Upper lobe of left lung (tissue), 6 donors: ENCODE results near the gene NFIB. TPM values are rescaled to one million over a fixed set of nuclear protein-coding genes. Genes with fewer than 3 reads are reported as not detected.

ENCODE experiments used
- ATAC-seq, 2 donors: fragments of 200-7000 bp; cut with Tn5 transposase; one replicate each; pipeline ENCODE4 v1.9.1; 2022; ENCODE audit warnings: mild to moderate bottlenecking in 2 of 2, moderate library complexity in 2 of 2; ENCODE audit not compliant: low FRiP score in 2 of 2
- DNase-seq, 2 donors: peaks; one replicate each; pipeline ENCODE4 v3.0.0-alpha.2; 2019 to 2020
- H3K27ac ChIP-seq, 4 donors: fragments of 200-600 bp; sonication (generic); one replicate each; pipeline ENCODE4 v1.5.1; 2016 to 2019
- H3K27me3 ChIP-seq, 4 donors: fragments of 200-600 bp; sonication (generic); one replicate each; pipeline ENCODE4 v1.5.1; 2017 to 2019
- H3K36me3 ChIP-seq, 4 donors: fragments of 200-600 bp; sonication (generic); one replicate each; pipeline ENCODE4 v1.5.1; 2016 to 2019
- H3K4me1 ChIP-seq, 4 donors: fragments of 200-600 bp; sonication (generic); one replicate each; pipeline ENCODE4 v1.5.1; 2018 to 2019
- H3K4me3 ChIP-seq, 4 donors: fragments of 200-600 bp; sonication (generic); one replicate each; pipeline ENCODE4 v1.5.1; 2017 to 2019; ENCODE audit warnings: mild to moderate bottlenecking in 2 of 4, moderate library complexity in 1 of 4
- H3K9me3 ChIP-seq, 4 donors: fragments of 200-600 bp; sonication (generic); one replicate each; pipeline ENCODE4 v1.5.1; 2018 to 2019
- CTCF ChIP-seq, 6 experiments: fragments of 450-650 bp in 4 of 6; fragments of 200-600 bp in 2 of 6; sonication (generic) in 2 of 6; IDR thresholded peaks; one replicate each; pipeline ENCODE4 v1.5.1; 2016 to 2019; ENCODE audit warnings: antibody characterized with exemption in 6 of 6
- EP300 ChIP-seq, 4 donors: sonication (generic); formaldehyde crosslinking; IDR thresholded peaks; one replicate each; pipeline ENCODE4 v1.5.1; 2017; ENCODE audit warnings: antibody characterized with exemption in 4 of 4, control low read depth in 2 of 4
- POLR2A ChIP-seq, 4 donors: fragments of 450-650 bp; IDR thresholded peaks; one replicate each; pipeline ENCODE4 v1.5.1; 2016 to 2017; ENCODE audit warnings: antibody characterized with exemption in 4 of 4, mild to moderate bottlenecking in 2 of 4
- POLR2AphosphoS5 ChIP-seq, 2 donors: sonication (generic); formaldehyde crosslinking; IDR thresholded peaks; one replicate each; pipeline ENCODE4 v1.5.1; 2017; ENCODE audit warnings: antibody characterized with exemption in 2 of 2
- WGBS, 2 donors: methylation state at CpG; one replicate each; pipeline ENCODE4 v1.1.5; 2017 to 2018; 5-methylcytosine and 5-hydroxymethylcytosine counted together
- total RNA-seq, 6 donors: library from RNA; depleted of rRNA in 4 of 6; stranded (reverse); fragments of >200 nt in 4 of 6; gene quantifications; one replicate each; pipeline versions ENCODE4 v1.1.0 to v1.2.1, GENCODE V29; 2016 to 2021
- donor health status: DM: no; HTN: no; CAD: no; lungs with moderate emphysema.
- donor health status: DM: no; HTN: yes; CAD: no; lungs with severe emphysema.

NFIB gene
- total RNA-seq, 6 donors from 2014 or later: 33.9 to 109 (median 67.5) TPM

GRCh38 chr9:14273696-14274121 is 40.2 kb downstream of the NFIB start:
- Histone ChIP-seq H3K27me3 (no peaks in the 10 kb centered on the region), H3K4me3 (peak overlapping the region in 2 of 4 donors; percentile 1 to 4), H3K4me1 (peaks cover 28 to 44% (median 36%) of the 10 kb centered on the region in 4 donors), H3K27ac (peak overlapping the region; percentile 16 to 62 (median 52)), H3K9me3 (no peaks in the 10 kb centered on the region), H3K36me3 (no peaks in the 10 kb centered on the region)
- no peak for ATAC-seq
- no peak for DNase-seq
- TF ChIP-seq POLR2A (IDR thresholded peaks at IDR 0.05): no peak
- 7 to 14% methylated on average over 4 of the region's 4 CpGs for WGBS, 2 donors

DNA sequence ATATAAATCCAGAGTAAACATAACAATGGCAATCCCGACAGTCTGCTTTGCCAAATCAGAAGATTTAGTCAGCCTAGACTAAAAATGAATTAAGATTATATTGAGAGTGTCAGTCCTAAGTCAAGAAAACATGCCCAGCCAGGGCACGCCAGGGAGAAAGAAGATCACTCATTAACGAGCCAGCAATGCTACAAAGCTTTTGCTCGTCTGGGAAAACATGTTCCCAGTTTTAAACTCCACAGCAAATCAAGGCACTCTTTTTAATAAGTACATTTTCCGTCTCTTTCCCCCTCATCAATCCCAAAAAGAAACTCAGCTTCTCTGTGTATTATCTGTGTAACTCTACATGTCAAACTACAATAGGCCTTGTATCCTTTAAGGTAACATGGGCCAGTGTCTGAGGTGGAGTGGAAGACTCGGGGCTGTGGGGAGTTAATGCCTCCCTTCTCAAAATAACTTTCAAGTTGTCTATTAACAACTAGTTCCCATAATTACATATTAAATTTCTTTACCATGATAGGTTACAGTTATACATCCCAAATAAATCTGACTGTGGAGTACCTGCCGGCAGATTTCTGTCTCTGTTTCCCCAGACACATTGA is 40.9 kb downstream of the NFIB start:
- H3K36me3 ChIP-seq: no peaks in the 10 kb centered on the region
- ATAC-seq (no peak), DNase-seq (no peak)
- TF ChIP-seq CTCF (IDR thresholded peaks at IDR 0.05) (no peak), POLR2AphosphoS5 (IDR thresholded peaks at IDR 0.05) (no peak), EP300 (IDR thresholded peaks at IDR 0.05) (no peak), POLR2A (IDR thresholded peaks at IDR 0.05) (no peak)
- H3K4me1 ChIP-seq: peaks cover 28 to 39% (median 35%) of the 10 kb centered on the region in 4 donors
- H3K4me3 ChIP-seq: peak overlapping the region in 1 of 4 donors; percentile 4
- H3K9me3 ChIP-seq: no peaks in the 10 kb centered on the region
- H3K27me3 ChIP-seq: no peaks in the 10 kb centered on the region
- WGBS, 2 donors: 39 to 45% methylated on average over 7 of the region's 7 CpGs
- H3K27ac ChIP-seq: peak overlapping the region; percentile 16 to 62 (median 52)

DNA sequence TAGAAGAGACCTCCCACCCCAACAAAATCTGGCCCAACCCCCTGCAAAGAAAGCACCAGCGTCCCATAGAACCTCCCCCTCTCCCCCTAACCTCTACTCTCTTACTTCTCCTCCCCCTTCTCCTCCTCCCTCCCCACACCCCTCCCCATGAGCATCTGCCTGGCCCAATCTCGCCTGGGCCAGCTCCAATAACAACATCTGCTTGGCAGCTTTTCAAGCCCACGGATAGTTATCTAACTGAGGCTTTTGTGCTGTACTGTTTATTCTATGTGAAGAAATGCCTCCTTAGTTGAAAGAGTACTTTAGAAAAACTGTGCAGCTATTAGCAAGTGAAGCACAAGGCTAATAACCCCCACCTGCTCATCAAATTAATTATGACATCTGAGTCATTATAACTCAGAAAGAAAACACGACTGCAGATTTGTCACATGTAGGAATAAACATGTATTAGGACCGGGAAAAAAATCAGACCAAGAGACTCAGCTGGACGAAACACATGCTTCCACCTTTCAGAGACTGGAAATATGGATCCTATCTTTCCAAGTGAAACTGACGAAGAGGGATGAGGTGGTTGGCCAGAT is 42.8 kb downstream of the NFIB start:
- WGBS, 2 donors: 33 to 50% methylated on average over 7 of the region's 7 CpGs
- Histone ChIP-seq H3K36me3 (no peaks in the 10 kb centered on the region), H3K27ac (no peak overlapping the region), H3K9me3 (no peaks in the 10 kb centered on the region), H3K27me3 (no peaks in the 10 kb centered on the region), H3K4me3 (no peak overlapping the region), H3K4me1 (peaks cover 25 to 31% (median 28%) of the 10 kb centered on the region in 4 donors)
- DNase-seq: no peak
- TF ChIP-seq POLR2A (IDR thresholded peaks at IDR 0.05): no peak
- TF ChIP-seq EP300 (IDR thresholded peaks at IDR 0.05): no peak
- no peak for TF ChIP-seq POLR2AphosphoS5 (IDR thresholded peaks at IDR 0.05)
- TF ChIP-seq CTCF (IDR thresholded peaks at IDR 0.05): no peak
- peak in 1 of 2 donors; percentile 71 for ATAC-seq

GRCh38 chr9:14270358-14271092 is 43.4 kb downstream of the NFIB start:
- H3K4me1 ChIP-seq: peaks cover 25 to 31% (median 28%) of the 10 kb centered on the region in 4 donors

More at GRCh38 chr9:14270358-14271092, 43.4 kb downstream of the NFIB start:
- TF ChIP-seq EP300 (IDR thresholded peaks at IDR 0.05): no peak
- no peak for TF ChIP-seq POLR2AphosphoS5 (IDR thresholded peaks at IDR 0.05)
- TF ChIP-seq CTCF (IDR thresholded peaks at IDR 0.05): no peak
- no peak for TF ChIP-seq POLR2A (IDR thresholded peaks at IDR 0.05)
- Histone ChIP-seq H3K27ac (no peak overlapping the region), H3K9me3 (no peaks in the 10 kb centered on the region), H3K36me3 (no peaks in the 10 kb centered on the region), H3K27me3 (no peaks in the 10 kb centered on the region), H3K4me3 (no peak overlapping the region)
- DNase-seq: no peak
- 69 to 84% methylated on average over 4 of the region's 4 CpGs for WGBS, 2 donors
- peak in 1 of 2 donors; percentile 68 for ATAC-seq
